Adrenal gland (tissue), 5 donors: ENCODE measurements around the gene FARP1.

Source experiments
- CTCF ChIP-seq, 6 experiments: fragments of 450-650 bp in 4 of 6; fragments of 200-600 bp in 2 of 6; sonication (generic) in 1 of 6; IDR thresholded peaks; 1 replicate in 5 of 6; 2 replicates in 1 of 6; pipeline versions ENCODE4 v1.5.1 to v1.8.0; 2016 to 2021; ENCODE audit warnings: antibody characterized with exemption in 6 of 6, mild to moderate bottlenecking in 2 of 6, moderate library complexity in 1 of 6
- POLR2A ChIP-seq, 2 donors: fragments of 450-650 bp; IDR thresholded peaks; one replicate each; pipeline ENCODE4 v1.6.1; 2017; ENCODE audit warnings: antibody characterized with exemption in 2 of 2, mild to moderate bottlenecking in 2 of 2, moderate library complexity in 1 of 2
- donor health status: DM: no; HTN: no; CAD: no.

- TF ChIP-seq CTCF (IDR thresholded peaks at IDR 0.05) (no peak), POLR2A (IDR thresholded peaks at IDR 0.05) (no peak)
Measured at GRCh38 chr13:98452851-98453843, 310.3 kb downstream of the FARP1 start.
